Stimulated activated CD4-positive, alpha-beta T cell treated with anti-CD3 and anti-CD28 coated beads, Interleukin-1b, Interleukin-23, amount 100 ng/mL, for 24 hours (primary cell): Measurements from ENCODE around the gene TPO.
"Not testable (repeated sequence)": the region's sequence is repeated elsewhere in the genome, so short reads cannot be mapped to it uniquely, and the experiment has no call there.

Source experiments
- DNase-seq, 4 experiments: peaks; one replicate each; pipeline ENCODE4 v3.0.0-alpha.2; 2020; ENCODE audit warnings: low read depth in 4 of 4, low spot score in 1 of 4

TPO gene

GRCh38 chr2:1501038-1501851 is 88.0 kb downstream of the TPO start:
- no peak for DNase-seq

DNA sequence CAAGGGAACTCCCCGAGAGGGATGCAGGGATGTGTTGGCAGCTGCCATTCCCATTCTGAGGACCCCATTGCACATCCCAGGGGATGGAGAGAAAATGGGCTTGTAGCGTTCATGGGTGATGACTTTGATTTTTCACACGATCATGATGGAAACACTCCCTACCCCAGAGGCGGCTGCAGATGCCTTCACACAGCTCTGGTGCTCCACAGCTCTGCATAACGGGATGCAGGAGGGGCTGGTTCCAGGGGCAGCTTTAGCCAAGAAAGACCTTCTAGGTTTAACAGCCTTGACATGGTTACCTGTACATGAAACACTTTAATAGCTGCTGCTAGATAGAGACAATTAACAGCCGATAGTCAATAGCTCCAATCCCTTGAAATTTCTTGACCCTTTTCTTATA is 88.7 kb downstream of the TPO start:
- no peak for DNase-seq

- no peak for DNase-seq
Observed at GRCh38 chr2:1502891-1503304, 89.6 kb downstream of the TPO start.

- no peak for DNase-seq
Observed at GRCh38 chr2:1503471-1504310, 90.4 kb downstream of the TPO start.

- DNase-seq = no peak
Observed at GRCh38 chr2:1504311-1504750, 91.1 kb downstream of the TPO start.

DNA sequence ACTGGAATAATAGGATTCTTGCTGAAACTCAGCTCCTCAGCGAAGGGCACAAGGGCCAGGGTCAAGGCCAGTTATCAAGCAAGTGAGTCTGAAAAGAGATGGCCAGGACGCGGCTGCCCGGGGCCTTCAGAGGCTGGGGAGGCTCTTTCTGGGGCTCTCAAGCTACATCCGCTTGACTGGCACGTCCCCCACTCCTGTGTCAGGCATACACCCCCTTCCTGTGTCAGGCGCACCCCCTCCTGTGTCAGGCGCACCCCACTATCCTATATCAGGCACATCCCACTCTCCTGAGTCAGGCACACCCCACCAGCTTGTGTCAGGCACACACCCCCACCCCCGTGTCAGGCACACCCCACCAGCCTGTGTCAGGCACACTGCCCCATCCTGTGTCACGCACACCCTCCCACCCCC is 91.8 kb downstream of the TPO start:
- no peak for DNase-seq

DNA sequence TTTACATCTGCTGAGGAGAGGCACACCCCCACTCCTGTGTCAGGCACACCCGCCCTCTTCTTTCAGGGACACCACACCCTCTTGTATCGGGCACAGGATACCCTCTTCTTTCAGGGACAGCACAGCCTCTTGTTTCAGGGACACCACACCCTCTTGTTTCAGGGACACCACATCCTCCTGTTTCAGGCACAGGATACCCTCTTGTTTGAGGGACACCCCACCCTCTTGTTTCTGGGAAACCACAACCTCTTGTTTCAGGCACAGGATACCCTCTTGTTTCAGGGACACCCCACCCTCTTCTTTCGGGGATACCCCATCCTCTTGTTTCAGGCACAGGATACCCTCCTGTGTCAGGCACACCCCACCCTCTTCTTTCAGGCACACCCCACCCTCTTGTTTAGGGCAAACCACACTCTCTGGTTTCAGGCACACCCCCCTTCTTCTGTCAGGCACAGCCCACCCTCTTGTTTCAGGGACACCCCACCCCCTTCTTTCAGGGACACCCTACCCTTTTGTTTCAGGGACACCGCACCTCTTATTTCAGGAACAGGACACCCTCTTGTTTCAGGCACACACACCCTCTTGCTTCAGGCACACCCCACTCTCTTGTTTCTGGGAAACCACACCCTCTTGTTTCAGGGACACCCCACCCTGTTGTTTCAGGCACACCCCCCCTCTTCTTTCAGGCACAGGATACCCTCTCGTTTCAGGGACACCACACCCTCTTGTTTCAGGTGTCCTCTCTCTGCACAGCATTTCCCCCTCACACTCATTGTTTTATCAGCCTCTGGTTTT is 96.2 kb downstream of the TPO start:
- DNase-seq = no peak

DNA sequence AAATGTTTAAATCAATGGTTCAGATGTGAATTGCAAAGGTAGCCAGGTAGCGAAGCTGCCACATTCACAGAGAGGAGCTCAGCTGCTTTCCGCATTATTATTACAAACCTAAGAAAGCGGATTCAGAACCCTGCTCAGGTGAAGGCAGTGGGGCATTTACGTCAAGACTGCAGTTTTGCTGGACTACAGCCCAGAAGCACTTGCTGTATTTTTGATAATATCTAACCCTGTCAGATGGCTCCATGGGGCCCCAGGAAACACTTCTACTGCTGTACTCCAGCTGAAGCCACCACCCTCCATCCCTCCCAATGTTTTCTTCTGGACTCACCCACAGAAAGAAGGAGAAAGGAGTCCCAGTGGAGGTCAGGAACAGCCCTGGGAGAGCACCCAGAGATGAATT is 96.9 kb downstream of the TPO start:
- no peak for DNase-seq

- no peak for DNase-seq
Observed at GRCh38 chr2:1511455-1511854, 98.2 kb downstream of the TPO start.

GRCh38 chr2:1512321-1513289 is 99.3 kb downstream of the TPO start:
- no peak for DNase-seq

DNA sequence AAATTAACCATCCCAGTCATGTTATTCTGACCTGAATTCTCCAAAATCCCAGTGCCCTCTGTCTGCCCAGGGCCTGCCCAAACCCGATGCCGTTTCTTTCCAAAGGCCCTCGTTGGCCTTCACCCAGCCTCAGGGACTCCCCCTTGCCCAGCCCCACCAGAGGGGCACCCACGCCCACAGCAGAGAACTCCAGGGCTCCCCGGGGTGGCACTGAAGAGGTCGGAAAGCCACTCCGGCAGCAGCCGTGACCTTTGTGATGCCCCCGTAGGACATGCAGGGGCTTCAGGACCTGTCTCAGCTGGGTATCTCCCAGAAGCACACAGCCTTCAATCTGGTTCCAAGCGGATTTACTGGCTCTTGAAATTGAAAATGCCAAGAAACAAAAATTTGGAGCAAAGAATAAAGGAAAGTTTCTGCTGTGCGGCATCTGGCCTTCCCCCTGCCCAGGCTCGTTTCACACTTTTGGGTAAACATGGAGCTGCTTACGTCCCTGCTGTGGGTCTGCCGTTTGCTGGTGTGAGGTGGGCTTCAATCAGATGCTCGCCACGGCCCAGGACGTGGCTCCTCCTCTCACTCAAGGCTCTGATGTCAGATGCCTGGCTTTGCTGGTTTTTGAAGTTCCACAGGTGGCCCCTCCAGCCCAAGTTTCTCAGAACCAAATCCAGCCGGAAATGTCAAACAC is 101.3 kb downstream of the TPO start:
- no peak for DNase-seq

- no peak for DNase-seq
Observed at GRCh38 chr2:1515073-1515430, 101.8 kb downstream of the TPO start.

- DNase-seq = no peak
Observed at GRCh38 chr2:1515986-1516797, 102.9 kb downstream of the TPO start.

DNA sequence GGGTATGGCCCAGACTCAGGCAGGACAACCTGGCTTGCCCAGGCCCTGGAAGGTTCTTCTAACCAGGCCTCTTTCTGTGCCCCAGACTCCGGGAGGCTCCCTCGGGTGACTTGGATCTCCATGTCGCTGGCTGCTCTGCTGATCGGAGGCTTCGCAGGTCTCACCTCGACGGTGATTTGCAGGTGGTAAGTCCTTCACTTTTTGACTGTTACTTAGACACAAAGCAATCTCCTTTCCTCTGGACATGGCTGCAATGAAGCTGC is 103.5 kb downstream of the TPO start:
- no peak for DNase-seq

- DNase-seq = not testable (repeated sequence)
Observed at GRCh38 chr2:1517291-1517690, 104.0 kb downstream of the TPO start.

DNA sequence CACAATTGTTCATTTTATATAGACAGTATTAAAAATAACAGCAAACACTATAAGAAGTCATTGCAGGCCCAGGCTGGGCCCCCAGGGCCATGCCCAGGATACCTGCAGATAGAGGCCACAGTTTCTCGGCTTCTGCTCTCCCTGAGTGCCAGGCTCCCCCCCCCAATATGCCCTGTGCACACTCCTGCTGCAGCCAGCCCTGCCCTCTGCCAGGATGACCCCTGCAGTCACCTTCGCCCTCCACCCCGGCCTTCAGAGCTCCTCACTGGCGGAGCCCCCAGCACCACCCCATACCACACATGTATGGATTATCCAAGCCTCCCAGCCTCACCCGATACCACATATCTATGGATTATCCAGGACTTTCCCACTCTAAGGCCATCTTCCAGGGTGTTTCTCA is 104.5 kb downstream of the TPO start:
- DNase-seq = no peak

DNA sequence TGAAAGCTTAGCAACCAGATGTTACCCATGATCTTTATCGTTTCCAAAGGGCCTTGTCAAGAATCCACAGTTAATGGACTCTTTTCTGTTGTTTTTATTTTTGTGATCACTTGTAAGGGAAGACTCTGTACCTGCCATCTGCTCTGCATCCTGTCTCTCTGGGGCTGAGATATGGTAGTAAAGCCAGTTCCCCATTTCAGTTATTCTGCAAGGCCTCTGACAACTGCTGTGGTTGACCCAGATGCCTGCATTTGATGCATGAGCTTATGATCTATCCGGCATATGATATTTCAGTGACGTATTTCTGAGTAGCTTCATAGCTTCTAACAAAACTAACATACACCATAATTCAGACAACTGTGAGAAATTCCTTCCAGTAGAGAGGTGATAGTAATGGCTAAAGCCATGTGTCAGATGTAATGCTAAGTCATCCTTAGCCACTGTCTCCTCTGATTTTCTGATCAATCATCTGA is 105.1 kb downstream of the TPO start:
- DNase-seq = no peak

GRCh38 chr2:1518867-1519530 is 105.7 kb downstream of the TPO start:
- DNase-seq = no peak
